ENCODE measurements around the gene PPP1CA.

The PPP1CA gene

GRCh38 chr11:67412495-67413179 is 11.0 kb upstream of the PPP1CA start:
- H2BK5ac ChIP-seq (ENCODE audit: low read depth, low read length, poor library complexity, severe bottlenecking): no peak overlapping the region
- no peak for DNase-seq
- H4K91ac ChIP-seq (ENCODE audit: low read length): no peak overlapping the region
- H2BK12ac ChIP-seq (ENCODE audit: low read length in 2 of 2): no peak overlapping the region
- H3K9ac ChIP-seq (ENCODE audit: low read length): no peak overlapping the region
- H3K4me1 ChIP-seq (ENCODE audit: control insufficient read depth, insufficient read depth, low read depth, low read length): peaks cover 21% of the 10 kb centered on the region
- no peaks in the 10 kb centered on the region for H3K36me3 ChIP-seq (ENCODE audit: control insufficient read depth in 1 of 2, insufficient read depth in 2 of 2, low read depth in 1 of 2, low read length in 2 of 2)
- no peak overlapping the region for H3K4me2 ChIP-seq (ENCODE audit: low read length, poor library complexity, severe bottlenecking)
- no peak overlapping the region for H3K23ac ChIP-seq (ENCODE audit: low read length in 2 of 2)
- WGBS: 79% methylated on average over 9 of the region's 9 CpGs
- no peak overlapping the region for H3K4ac ChIP-seq (ENCODE audit: low read depth in 1 of 2, low read length in 2 of 2)
- no peak overlapping the region for H2BK15ac ChIP-seq (ENCODE audit: low read depth, poor library complexity, severe bottlenecking)
- H4K8ac ChIP-seq (ENCODE audit: low read length): peak overlapping the region; percentile 12
- H3K18ac ChIP-seq (ENCODE audit: low read depth in 1 of 2, low read length in 2 of 2): no peak overlapping the region
- H2AFZ ChIP-seq (ENCODE audit: low read depth, low read length): no peak overlapping the region
- no peaks in the 10 kb centered on the region for H3K79me1 ChIP-seq (replicated peaks; ENCODE audit: low read length, poor library complexity, severe bottlenecking)
- H3K27ac ChIP-seq (ENCODE audit: low read length, poor library complexity, severe bottlenecking): no peak overlapping the region
- peaks cover 43 to 81% of the 10 kb centered on the region in 2 experiments for H3K27me3 ChIP-seq (ENCODE audit: control insufficient read depth in 1 of 2, insufficient read depth in 1 of 2, low read length in 2 of 2)
- H2BK120ac ChIP-seq (ENCODE audit: low read depth, low read length): no peak overlapping the region
- no peak overlapping the region for H3K14ac ChIP-seq (ENCODE audit: low read length in 2 of 2)
- H3K4me3 ChIP-seq (ENCODE audit: insufficient read depth in 1 of 2, low read depth in 1 of 2, low read length in 2 of 2): no peak overlapping the region
- H3K9me3 ChIP-seq (ENCODE audit: control insufficient read depth, low read length): no peaks in the 10 kb centered on the region
- no peak overlapping the region for H2AK5ac ChIP-seq (ENCODE audit: low read length, severe bottlenecking)

- H3K14ac ChIP-seq (ENCODE audit: low read length in 2 of 2): no peak overlapping the region
- H3K4me1 ChIP-seq (ENCODE audit: control insufficient read depth, insufficient read depth, low read depth, low read length): peaks cover 23% of the 10 kb centered on the region
- no peak overlapping the region for H3K27ac ChIP-seq (ENCODE audit: low read length, poor library complexity, severe bottlenecking)
- H3K18ac ChIP-seq (ENCODE audit: low read depth in 1 of 2, low read length in 2 of 2): no peak overlapping the region
- H2BK12ac ChIP-seq (ENCODE audit: low read length in 2 of 2): no peak overlapping the region
- no peak overlapping the region for H4K91ac ChIP-seq (ENCODE audit: low read length)
- no peak for DNase-seq
- no peak overlapping the region for H2AK5ac ChIP-seq (ENCODE audit: low read length, severe bottlenecking)
- H3K23ac ChIP-seq (ENCODE audit: low read length in 2 of 2): no peak overlapping the region
- no peak overlapping the region for H3K9ac ChIP-seq (ENCODE audit: low read length)
- no peaks in the 10 kb centered on the region for H3K9me3 ChIP-seq (ENCODE audit: control insufficient read depth, low read length)
- no peak overlapping the region for H2AFZ ChIP-seq (ENCODE audit: low read depth, low read length)
- peaks cover 43 to 88% of the 10 kb centered on the region in 2 experiments for H3K27me3 ChIP-seq (ENCODE audit: control insufficient read depth in 1 of 2, insufficient read depth in 1 of 2, low read length in 2 of 2)
- no peak overlapping the region for H3K4ac ChIP-seq (ENCODE audit: low read depth in 1 of 2, low read length in 2 of 2)
- H3K36me3 ChIP-seq (ENCODE audit: control insufficient read depth in 1 of 2, insufficient read depth in 2 of 2, low read depth in 1 of 2, low read length in 2 of 2): no peaks in the 10 kb centered on the region
- no peak overlapping the region for H4K8ac ChIP-seq (ENCODE audit: low read length)
- no peaks in the 10 kb centered on the region for H3K79me1 ChIP-seq (replicated peaks; ENCODE audit: low read length, poor library complexity, severe bottlenecking)
- no peak overlapping the region for H3K4me2 ChIP-seq (ENCODE audit: low read length, poor library complexity, severe bottlenecking)
- H2BK120ac ChIP-seq (ENCODE audit: low read depth, low read length): no peak overlapping the region
- 89% methylated on average over 7 of the region's 7 CpGs for WGBS
- no peak overlapping the region for H2BK15ac ChIP-seq (ENCODE audit: low read depth, poor library complexity, severe bottlenecking)
- no peak overlapping the region for H3K4me3 ChIP-seq (ENCODE audit: insufficient read depth in 1 of 2, low read depth in 1 of 2, low read length in 2 of 2)
- no peak overlapping the region for H2BK5ac ChIP-seq (ENCODE audit: low read depth, low read length, poor library complexity, severe bottlenecking)
These were observed 10.1 kb upstream of the PPP1CA start for GRCh38 chr11:67411785-67412152.

GRCh38 chr11:67410984-67411784 is 9.5 kb upstream of the PPP1CA start:
- Histone ChIP-seq H3K14ac (ENCODE audit: low read length in 2 of 2) (no peak overlapping the region), H3K23ac (ENCODE audit: low read length in 2 of 2) (no peak overlapping the region), H3K79me1 (replicated peaks; ENCODE audit: low read length, poor library complexity, severe bottlenecking) (no peaks in the 10 kb centered on the region), H3K4me3 (ENCODE audit: insufficient read depth in 1 of 2, low read depth in 1 of 2, low read length in 2 of 2) (no peak overlapping the region), H2BK5ac (ENCODE audit: low read depth, low read length, poor library complexity, severe bottlenecking) (no peak overlapping the region), H3K9ac (ENCODE audit: low read length) (no peak overlapping the region), H3K4ac (ENCODE audit: low read depth in 1 of 2, low read length in 2 of 2) (no peak overlapping the region), H3K4me2 (ENCODE audit: low read length, poor library complexity, severe bottlenecking) (no peak overlapping the region), H2AFZ (ENCODE audit: low read depth, low read length) (no peak overlapping the region), H4K91ac (ENCODE audit: low read length) (no peak overlapping the region), H2BK12ac (ENCODE audit: low read length in 2 of 2) (no peak overlapping the region), H2BK120ac (ENCODE audit: low read depth, low read length) (no peak overlapping the region), H4K8ac (ENCODE audit: low read length) (no peak overlapping the region), H2AK5ac (ENCODE audit: low read length, severe bottlenecking) (no peak overlapping the region), H3K36me3 (ENCODE audit: control insufficient read depth in 1 of 2, insufficient read depth in 2 of 2, low read depth in 1 of 2, low read length in 2 of 2) (no peaks in the 10 kb centered on the region), H3K18ac (ENCODE audit: low read depth in 1 of 2, low read length in 2 of 2) (no peak overlapping the region), H3K27ac (ENCODE audit: low read length, poor library complexity, severe bottlenecking) (no peak overlapping the region), H2BK15ac (ENCODE audit: low read depth, poor library complexity, severe bottlenecking) (no peak overlapping the region), H3K4me1 (ENCODE audit: control insufficient read depth, insufficient read depth, low read depth, low read length) (peaks cover 22% of the 10 kb centered on the region), H3K27me3 (ENCODE audit: control insufficient read depth in 1 of 2, insufficient read depth in 1 of 2, low read length in 2 of 2) (peaks cover 43 to 86% of the 10 kb centered on the region in 2 experiments), H3K9me3 (ENCODE audit: control insufficient read depth, low read length) (no peaks in the 10 kb centered on the region)
- no peak for DNase-seq
- 82% methylated on average over 17 of the region's 17 CpGs for WGBS

GRCh38 chr11:67410369-67410831 is 8.7 kb upstream of the PPP1CA start:
- WGBS: 82% methylated on average over 14 of the region's 15 CpGs
- DNase-seq: no peak
- H3K18ac ChIP-seq (ENCODE audit: low read depth in 1 of 2, low read length in 2 of 2): no peak overlapping the region
- peaks cover 43 to 87% of the 10 kb centered on the region in 2 experiments for H3K27me3 ChIP-seq (ENCODE audit: control insufficient read depth in 1 of 2, insufficient read depth in 1 of 2, low read length in 2 of 2)
- peaks cover 15% of the 10 kb centered on the region for H3K4me1 ChIP-seq (ENCODE audit: control insufficient read depth, insufficient read depth, low read depth, low read length)
- H3K4ac ChIP-seq (ENCODE audit: low read depth in 1 of 2, low read length in 2 of 2): no peak overlapping the region
- H3K14ac ChIP-seq (ENCODE audit: low read length in 2 of 2): no peak overlapping the region
- H2BK15ac ChIP-seq (ENCODE audit: low read depth, poor library complexity, severe bottlenecking): no peak overlapping the region
- H2BK120ac ChIP-seq (ENCODE audit: low read depth, low read length): no peak overlapping the region
- H4K8ac ChIP-seq (ENCODE audit: low read length): no peak overlapping the region
- H2AK5ac ChIP-seq (ENCODE audit: low read length, severe bottlenecking): no peak overlapping the region
- no peak overlapping the region for H4K91ac ChIP-seq (ENCODE audit: low read length)
- H3K27ac ChIP-seq (ENCODE audit: low read length, poor library complexity, severe bottlenecking): no peak overlapping the region
- H2BK5ac ChIP-seq (ENCODE audit: low read depth, low read length, poor library complexity, severe bottlenecking): no peak overlapping the region
- H3K36me3 ChIP-seq (ENCODE audit: control insufficient read depth in 1 of 2, insufficient read depth in 2 of 2, low read depth in 1 of 2, low read length in 2 of 2): no peaks in the 10 kb centered on the region
- H3K4me3 ChIP-seq (ENCODE audit: insufficient read depth in 1 of 2, low read depth in 1 of 2, low read length in 2 of 2): no peak overlapping the region
- no peak overlapping the region for H2AFZ ChIP-seq (ENCODE audit: low read depth, low read length)
- no peak overlapping the region for H3K9ac ChIP-seq (ENCODE audit: low read length)
- H3K4me2 ChIP-seq (ENCODE audit: low read length, poor library complexity, severe bottlenecking): no peak overlapping the region
- no peaks in the 10 kb centered on the region for H3K9me3 ChIP-seq (ENCODE audit: control insufficient read depth, low read length)
- H3K79me1 ChIP-seq (replicated peaks; ENCODE audit: low read length, poor library complexity, severe bottlenecking): no peaks in the 10 kb centered on the region
- no peak overlapping the region for H3K23ac ChIP-seq (ENCODE audit: low read length in 2 of 2)
- no peak overlapping the region for H2BK12ac ChIP-seq (ENCODE audit: low read length in 2 of 2)

All from mesenchymal stem cell (in vitro differentiated cells and primary cell).